ENCODE results near the gene IDS. TPM values are rescaled to one million over a fixed set of nuclear protein-coding genes. Genes with fewer than 3 reads are reported as not detected.

Gene IDS
- total RNA-seq, 1 experiment from 2014 or later = 78.7 TPM

DNA sequence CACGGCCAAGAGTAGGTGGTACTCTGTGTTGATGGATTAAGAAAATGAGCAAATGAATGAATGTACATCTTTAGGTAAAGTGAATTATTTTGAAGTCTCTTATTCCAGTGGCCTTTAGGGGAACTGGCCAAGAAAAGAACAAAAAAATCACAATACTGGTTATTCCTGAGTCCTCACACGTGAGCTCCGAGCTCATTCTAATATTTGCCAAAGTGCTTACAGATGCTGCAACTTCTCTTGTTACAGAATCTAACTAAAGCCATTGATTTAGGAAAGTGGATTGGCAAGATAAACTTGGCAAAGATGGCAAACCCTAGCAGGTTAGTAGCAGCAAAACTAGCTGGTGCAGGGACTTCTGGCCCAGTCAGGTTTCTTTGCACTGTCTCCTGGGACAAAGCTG lies 37.6 kb downstream of the IDS start:
- H3K4me3 ChIP-seq (ENCODE audit: low read depth in 2 of 2, low read length in 2 of 2) = no peak overlapping the region

DNA sequence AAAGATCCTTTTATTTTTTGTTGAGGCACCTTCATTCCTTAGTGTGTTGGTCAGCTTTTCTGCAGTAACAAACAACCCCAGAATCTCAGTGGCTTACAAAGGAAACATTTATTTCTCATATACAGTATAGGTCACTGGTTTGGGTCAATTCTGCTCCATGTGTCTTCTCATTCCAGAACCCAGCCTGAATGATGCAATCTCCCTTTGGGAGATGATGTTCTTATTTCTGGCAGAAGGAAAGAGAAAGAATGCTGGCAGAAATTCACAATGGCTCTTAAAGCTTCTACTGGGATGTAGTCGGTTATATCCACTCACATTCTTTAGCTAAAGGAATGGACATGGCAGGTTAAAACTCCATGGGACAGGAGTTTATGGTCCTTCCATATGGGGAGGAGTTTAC lies 42.3 kb downstream of the IDS start:
- ChIA-PET POLR2A (no interaction called here), CTCF (no interaction called here)
- ATAC-seq (no peak), DNase-seq (ENCODE audit: low read depth, low spot score) (no peak)
- intact Hi-C loops (cut with micrococcal nuclease; ENCODE audit: unreplicated experiment) (no loop called here), in situ Hi-C loops (cut with HindIII; ENCODE audit: low pct_unique_long_range_greater_than_20kb, low sequenced_read_pairs) (no loop called here)
- TF ChIP-seq, protein P1, sequence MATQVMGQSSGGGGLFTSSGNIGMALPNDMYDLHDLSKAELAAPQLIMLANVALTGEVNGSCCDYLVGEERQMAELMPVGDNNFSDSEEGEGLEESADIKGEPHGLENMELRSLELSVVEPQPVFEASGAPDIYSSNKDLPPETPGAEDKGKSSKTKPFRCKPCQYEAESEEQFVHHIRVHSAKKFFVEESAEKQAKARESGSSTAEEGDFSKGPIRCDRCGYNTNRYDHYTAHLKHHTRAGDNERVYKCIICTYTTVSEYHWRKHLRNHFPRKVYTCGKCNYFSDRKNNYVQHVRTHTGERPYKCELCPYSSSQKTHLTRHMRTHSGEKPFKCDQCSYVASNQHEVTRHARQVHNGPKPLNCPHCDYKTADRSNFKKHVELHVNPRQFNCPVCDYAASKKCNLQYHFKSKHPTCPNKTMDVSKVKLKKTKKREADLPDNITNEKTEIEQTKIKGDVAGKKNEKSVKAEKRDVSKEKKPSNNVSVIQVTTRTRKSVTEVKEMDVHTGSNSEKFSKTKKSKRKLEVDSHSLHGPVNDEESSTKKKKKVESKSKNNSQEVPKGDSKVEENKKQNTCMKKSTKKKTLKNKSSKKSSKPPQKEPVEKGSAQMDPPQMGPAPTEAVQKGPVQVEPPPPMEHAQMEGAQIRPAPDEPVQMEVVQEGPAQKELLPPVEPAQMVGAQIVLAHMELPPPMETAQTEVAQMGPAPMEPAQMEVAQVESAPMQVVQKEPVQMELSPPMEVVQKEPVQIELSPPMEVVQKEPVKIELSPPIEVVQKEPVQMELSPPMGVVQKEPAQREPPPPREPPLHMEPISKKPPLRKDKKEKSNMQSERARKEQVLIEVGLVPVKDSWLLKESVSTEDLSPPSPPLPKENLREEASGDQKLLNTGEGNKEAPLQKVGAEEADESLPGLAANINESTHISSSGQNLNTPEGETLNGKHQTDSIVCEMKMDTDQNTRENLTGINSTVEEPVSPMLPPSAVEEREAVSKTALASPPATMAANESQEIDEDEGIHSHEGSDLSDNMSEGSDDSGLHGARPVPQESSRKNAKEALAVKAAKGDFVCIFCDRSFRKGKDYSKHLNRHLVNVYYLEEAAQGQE (IDR thresholded peaks at IDR 0.05; ENCODE audit: insufficient read depth in 1 of 2, low read depth in 2 of 2, low read length in 1 of 2) = no peak
- no peak for TF ChIP-seq TCF7L2 (IDR thresholded peaks at IDR 0.05; ENCODE audit: low read depth, low read length)
- TF ChIP-seq POLR2AphosphoS5 (IDR thresholded peaks at IDR 0.05; ENCODE audit: low read depth, low read length) = no peak
- TF ChIP-seq, protein P2, sequence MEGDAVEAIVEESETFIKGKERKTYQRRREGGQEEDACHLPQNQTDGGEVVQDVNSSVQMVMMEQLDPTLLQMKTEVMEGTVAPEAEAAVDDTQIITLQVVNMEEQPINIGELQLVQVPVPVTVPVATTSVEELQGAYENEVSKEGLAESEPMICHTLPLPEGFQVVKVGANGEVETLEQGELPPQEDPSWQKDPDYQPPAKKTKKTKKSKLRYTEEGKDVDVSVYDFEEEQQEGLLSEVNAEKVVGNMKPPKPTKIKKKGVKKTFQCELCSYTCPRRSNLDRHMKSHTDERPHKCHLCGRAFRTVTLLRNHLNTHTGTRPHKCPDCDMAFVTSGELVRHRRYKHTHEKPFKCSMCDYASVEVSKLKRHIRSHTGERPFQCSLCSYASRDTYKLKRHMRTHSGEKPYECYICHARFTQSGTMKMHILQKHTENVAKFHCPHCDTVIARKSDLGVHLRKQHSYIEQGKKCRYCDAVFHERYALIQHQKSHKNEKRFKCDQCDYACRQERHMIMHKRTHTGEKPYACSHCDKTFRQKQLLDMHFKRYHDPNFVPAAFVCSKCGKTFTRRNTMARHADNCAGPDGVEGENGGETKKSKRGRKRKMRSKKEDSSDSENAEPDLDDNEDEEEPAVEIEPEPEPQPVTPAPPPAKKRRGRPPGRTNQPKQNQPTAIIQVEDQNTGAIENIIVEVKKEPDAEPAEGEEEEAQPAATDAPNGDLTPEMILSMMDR (IDR thresholded peaks at IDR 0.05) = no peak
- TF ChIP-seq SIN3A (IDR thresholded peaks at IDR 0.05; ENCODE audit: borderline replicate concordance, insufficient read depth, low read depth, low read length) = no peak
- Histone ChIP-seq H3K27me3 (ENCODE audit: control insufficient read depth, insufficient read depth, low read length) (no peaks in the 10 kb centered on the region), H3K27ac (ENCODE audit: low read length) (no peak overlapping the region), H3K36me3 (ENCODE audit: control insufficient read depth, insufficient read depth, low read length) (no peaks in the 10 kb centered on the region), H3K9me3 (ENCODE audit: control insufficient read depth, insufficient read depth, low read depth, low read length) (no peaks in the 10 kb centered on the region), H3K4me3 (ENCODE audit: low read depth in 2 of 2, low read length in 2 of 2) (no peak overlapping the region), H3K4me1 (ENCODE audit: control insufficient read depth, insufficient read depth, low read length) (no peaks in the 10 kb centered on the region)
- no TSS peak for BruUV-seq (replicated peaks)

More for the DNA sequence above, 37.6 kb downstream of the IDS start:
- Histone ChIP-seq H3K4me1 (ENCODE audit: control insufficient read depth, insufficient read depth, low read length) (no peaks in the 10 kb centered on the region), H3K27ac (ENCODE audit: low read length) (no peak overlapping the region), H3K27me3 (ENCODE audit: control insufficient read depth, insufficient read depth, low read length) (no peaks in the 10 kb centered on the region), H3K36me3 (ENCODE audit: control insufficient read depth, insufficient read depth, low read length) (no peaks in the 10 kb centered on the region), H3K9me3 (ENCODE audit: control insufficient read depth, insufficient read depth, low read depth, low read length) (no peaks in the 10 kb centered on the region)
- ChIA-PET POLR2A (no interaction called here), CTCF (no interaction called here)
- DNase-seq (ENCODE audit: low read depth, low spot score) (no peak), ATAC-seq (no peak)
- in situ Hi-C loops (cut with HindIII; ENCODE audit: low pct_unique_long_range_greater_than_20kb, low sequenced_read_pairs) (no loop called here), intact Hi-C loops (cut with micrococcal nuclease; ENCODE audit: unreplicated experiment) (no loop called here)
- TF ChIP-seq, protein P1 (IDR thresholded peaks at IDR 0.05; ENCODE audit: insufficient read depth in 1 of 2, low read depth in 2 of 2, low read length in 1 of 2) = no peak
- TF ChIP-seq POLR2AphosphoS5 (IDR thresholded peaks at IDR 0.05; ENCODE audit: low read depth, low read length) (no peak), SIN3A (IDR thresholded peaks at IDR 0.05; ENCODE audit: borderline replicate concordance, insufficient read depth, low read depth, low read length) (no peak), TCF7L2 (IDR thresholded peaks at IDR 0.05; ENCODE audit: low read depth, low read length) (no peak)
- TF ChIP-seq, protein P2 (IDR thresholded peaks at IDR 0.05) = no peak
- BruUV-seq (replicated peaks) = no TSS peak

All from Panc1 (cell line).